OCI-LY7 (cell line): Measurements from ENCODE around the gene SMARCAL1.

Source experiments
- EZH2phosphoT487 ChIP-seq: fragments of 200-600 bp; sonication (generic); IDR thresholded peaks from 2 replicates; pipeline ENCODE4 v1.6.1; 2018; ENCODE audit warnings: low read depth, borderline replicate concordance, mild to moderate bottlenecking, mixed run types, antibody characterized with exemption, low read length, moderate library complexity, mixed read lengths
- TF ChIP-seq, protein P1 (sequence below): fragments of 200-600 bp; sonication (generic); conservative IDR thresholded peaks from 2 replicates; pipeline ENCODE4 v1.5.1; 2014; ENCODE audit warnings: mild to moderate bottlenecking, antibody characterized with exemption, low read length, moderate library complexity, mixed read lengths

- TF ChIP-seq, protein P1, sequence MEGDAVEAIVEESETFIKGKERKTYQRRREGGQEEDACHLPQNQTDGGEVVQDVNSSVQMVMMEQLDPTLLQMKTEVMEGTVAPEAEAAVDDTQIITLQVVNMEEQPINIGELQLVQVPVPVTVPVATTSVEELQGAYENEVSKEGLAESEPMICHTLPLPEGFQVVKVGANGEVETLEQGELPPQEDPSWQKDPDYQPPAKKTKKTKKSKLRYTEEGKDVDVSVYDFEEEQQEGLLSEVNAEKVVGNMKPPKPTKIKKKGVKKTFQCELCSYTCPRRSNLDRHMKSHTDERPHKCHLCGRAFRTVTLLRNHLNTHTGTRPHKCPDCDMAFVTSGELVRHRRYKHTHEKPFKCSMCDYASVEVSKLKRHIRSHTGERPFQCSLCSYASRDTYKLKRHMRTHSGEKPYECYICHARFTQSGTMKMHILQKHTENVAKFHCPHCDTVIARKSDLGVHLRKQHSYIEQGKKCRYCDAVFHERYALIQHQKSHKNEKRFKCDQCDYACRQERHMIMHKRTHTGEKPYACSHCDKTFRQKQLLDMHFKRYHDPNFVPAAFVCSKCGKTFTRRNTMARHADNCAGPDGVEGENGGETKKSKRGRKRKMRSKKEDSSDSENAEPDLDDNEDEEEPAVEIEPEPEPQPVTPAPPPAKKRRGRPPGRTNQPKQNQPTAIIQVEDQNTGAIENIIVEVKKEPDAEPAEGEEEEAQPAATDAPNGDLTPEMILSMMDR = no peak
- TF ChIP-seq EZH2phosphoT487 = no peak
Observed at GRCh38 chr2:216497382-216498069, 85.2 kb downstream of the SMARCAL1 start.
